Neural progenitor cell (in vitro differentiated cells): ENCODE measurements around the gene GRID1.
"Not testable (repeated sequence)": the region's sequence is repeated elsewhere in the genome, so short reads cannot be mapped to it uniquely, and the experiment has no call there.

Experiments used
- CTCF ChIP-seq: fragments of 200-600 bp; sonication (generic); IDR thresholded peaks from 2 replicates; pipeline ENCODE4 v1.5.1; 2017; ENCODE audit warnings: antibody characterized with exemption, mild to moderate bottlenecking
- EZH2 ChIP-seq: fragments of 200-600 bp; sonication (generic); IDR thresholded peaks from 2 replicates; pipeline ENCODE4 v1.6.1; 2017; ENCODE audit warnings: antibody characterized with exemption, mild to moderate bottlenecking, moderate library complexity
- EZH2phosphoT487 ChIP-seq: fragments of 200-600 bp; sonication (generic); IDR thresholded peaks from 2 replicates; pipeline ENCODE4 v1.6.1; 2017; ENCODE audit warnings: antibody characterized with exemption

GRCh38 chr10:86107611-86108310 lies 258.8 kb downstream of the GRID1 start:
- TF ChIP-seq CTCF, EZH2, EZH2phosphoT487: not testable (repeated sequence)
